ENCODE data around the gene FCHSD2.
A peak's percentile ranks its signal among the peaks of the same experiment; 100 is the strongest.

FCHSD2 gene

GRCh38 chr11:72826191-72826941, 315.8 kb downstream of the FCHSD2 start:
- no peak for DNase-seq (ENCODE audit: low read depth)
- no peak for TF ChIP-seq CTCF (IDR thresholded peaks at IDR 0.05; ENCODE audit: control insufficient read depth, extremely low read depth, insufficient read depth)

DNA sequence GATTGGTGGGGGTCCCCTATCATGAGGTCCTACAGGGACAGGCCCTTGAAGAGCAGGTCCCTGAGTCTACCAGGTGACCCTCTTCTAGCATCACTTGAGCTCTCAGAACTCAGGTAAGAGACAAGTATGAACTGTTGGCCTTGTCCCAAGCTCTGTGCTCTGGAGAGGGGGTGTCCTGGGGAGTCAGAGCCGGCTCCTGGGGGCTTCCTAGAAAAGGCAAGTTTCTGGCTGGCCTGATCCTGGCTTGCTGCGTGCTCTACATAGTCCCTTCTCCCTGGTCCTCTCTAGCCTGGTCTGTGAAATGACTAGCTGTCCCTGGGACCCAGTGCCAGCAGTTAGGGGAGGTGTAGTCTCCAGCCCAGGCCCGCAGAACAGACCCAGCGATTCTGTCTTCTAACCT, 316.5 kb downstream of the FCHSD2 start:
- no peak for TF ChIP-seq CTCF (IDR thresholded peaks at IDR 0.05; ENCODE audit: control insufficient read depth, extremely low read depth, insufficient read depth)
- H3K4me3 ChIP-seq (ENCODE audit: low read depth, low read length): no peak overlapping the region
- no peak for DNase-seq (ENCODE audit: low read depth)

More at GRCh38 chr11:72826191-72826941, 315.8 kb downstream of the FCHSD2 start:
- H3K4me3 ChIP-seq (ENCODE audit: low read depth, low read length): no peak overlapping the region

DNA sequence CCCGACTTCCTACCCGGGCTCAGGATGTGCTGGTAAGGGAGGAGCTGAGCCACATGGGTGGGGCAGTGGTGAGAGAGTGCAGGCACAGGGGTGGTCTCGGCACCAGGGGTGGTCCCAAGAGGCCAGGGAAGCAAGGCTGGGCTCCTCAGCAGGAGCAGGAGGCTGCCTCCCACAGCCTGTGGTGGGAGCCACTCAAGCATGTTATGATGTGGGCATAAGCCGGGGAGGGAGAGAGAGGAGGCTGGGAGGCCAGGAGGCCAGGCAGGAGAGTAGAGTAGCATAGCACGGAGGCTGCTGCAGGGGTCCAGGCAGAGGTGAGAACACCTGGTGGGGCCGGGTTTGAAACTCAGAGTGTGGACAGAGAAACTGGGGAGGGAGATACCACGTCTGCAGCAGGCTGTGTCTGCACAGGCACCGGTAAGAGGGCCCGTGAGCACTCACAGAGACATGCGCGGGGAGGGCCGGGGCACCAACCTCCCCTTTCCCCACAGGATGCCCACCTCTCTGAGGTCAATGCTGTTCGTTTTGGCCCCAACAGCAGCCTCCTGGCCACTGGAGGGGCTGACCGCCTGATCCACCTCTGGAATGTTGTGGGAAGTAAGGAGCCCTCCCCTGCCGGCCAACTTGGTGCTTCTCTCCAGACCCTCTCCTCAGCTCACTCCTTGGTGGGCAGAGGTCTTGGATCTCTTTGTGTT, 317.2 kb downstream of the FCHSD2 start:
- no peak for TF ChIP-seq CTCF (IDR thresholded peaks at IDR 0.05; ENCODE audit: control insufficient read depth, extremely low read depth, insufficient read depth)
- DNase-seq (ENCODE audit: low read depth): no peak
- no peak overlapping the region for H3K4me3 ChIP-seq (ENCODE audit: low read depth, low read length)

DNA sequence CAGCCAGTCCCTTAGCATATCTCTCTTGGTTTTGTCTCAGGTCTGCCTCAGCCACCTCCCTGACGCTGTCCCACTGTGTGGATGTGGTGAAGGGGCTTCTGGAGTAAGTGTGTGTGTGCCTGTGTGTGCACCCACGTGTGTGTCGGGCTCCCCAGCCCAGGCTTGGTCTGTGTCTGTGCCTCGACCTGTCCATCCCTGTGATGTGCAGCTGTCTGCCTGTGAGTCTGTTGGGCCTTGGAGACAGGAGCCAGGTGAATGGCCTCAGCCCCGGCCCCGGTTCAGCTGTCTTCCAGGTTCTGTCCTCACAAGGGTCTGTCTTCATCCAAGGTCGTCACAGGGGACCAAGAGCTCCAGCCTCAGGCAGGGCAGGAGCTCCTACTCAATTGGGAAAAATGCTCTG, 318.1 kb downstream of the FCHSD2 start:
- TF ChIP-seq CTCF (IDR thresholded peaks at IDR 0.05; ENCODE audit: control insufficient read depth, extremely low read depth, insufficient read depth): no peak
- no peak for DNase-seq (ENCODE audit: low read depth)
- H3K4me3 ChIP-seq (ENCODE audit: low read depth, low read length): no peak overlapping the region

- H3K4me3 ChIP-seq (ENCODE audit: low read depth, low read length): no peak overlapping the region
- DNase-seq (ENCODE audit: low read depth): no peak
- TF ChIP-seq CTCF (IDR thresholded peaks at IDR 0.05; ENCODE audit: control insufficient read depth, extremely low read depth, insufficient read depth): no peak
Observed at GRCh38 chr11:72823105-72823804, 318.9 kb downstream of the FCHSD2 start.

DNA sequence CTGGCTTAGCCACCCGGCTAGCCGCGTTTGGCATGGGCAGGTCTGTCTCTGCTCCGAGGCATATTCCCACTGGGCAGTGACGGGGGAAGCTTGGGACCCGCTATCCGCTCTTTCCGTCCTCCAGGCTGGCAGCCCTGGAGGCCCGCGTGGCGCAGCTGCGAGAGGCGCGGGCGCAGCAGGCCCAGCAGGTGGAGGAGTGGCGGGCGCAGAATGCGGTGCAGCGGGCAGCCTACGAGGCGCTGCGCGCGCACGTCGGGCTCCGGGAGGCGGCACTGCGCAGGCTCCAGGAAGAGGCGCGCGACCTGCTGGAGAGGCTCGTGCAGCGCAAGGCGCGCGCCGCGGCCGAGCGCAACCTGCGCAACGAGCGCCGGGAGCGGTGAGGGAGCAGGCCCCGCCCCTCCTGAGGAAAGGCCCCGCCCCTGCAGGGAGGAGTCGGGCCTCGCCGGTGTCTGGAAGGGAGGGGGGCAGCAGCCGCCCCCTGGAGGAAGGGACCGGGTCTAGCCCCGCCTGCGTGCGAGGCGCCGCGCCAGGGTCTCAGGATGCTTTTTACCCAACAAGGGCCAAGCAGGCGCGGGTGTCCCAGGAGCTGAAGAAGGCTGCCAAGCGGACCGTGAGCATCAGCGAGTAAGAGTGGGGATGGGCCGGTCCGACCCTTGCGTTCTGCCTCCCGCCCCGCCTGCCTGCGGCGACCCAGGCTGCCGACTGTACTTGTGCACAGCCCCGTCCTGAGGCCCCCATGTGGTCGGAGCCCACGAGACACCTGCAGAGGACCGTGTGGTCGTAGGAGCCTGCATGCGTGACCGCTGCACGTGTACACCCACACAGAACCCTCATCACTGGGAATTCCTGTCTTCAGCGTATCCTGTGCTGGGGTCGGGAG, 320.0 kb downstream of the FCHSD2 start:
- peak; percentile 69 for DNase-seq (ENCODE audit: low read depth)
- H3K4me3 ChIP-seq (ENCODE audit: low read depth, low read length): peak overlapping the region; percentile 58
- TF ChIP-seq CTCF (IDR thresholded peaks at IDR 0.05; ENCODE audit: control insufficient read depth, extremely low read depth, insufficient read depth): peak; percentile 14; the same call in 1 of the 2 replicates

Measured in LNCaP clone FGC (cell line).